ENCODE results near the gene MPP7.

Gene MPP7

GRCh38 chr10:28263136-28263857 is 39.6 kb downstream of the MPP7 start:
- no peak for DNase-seq

- no peak for DNase-seq
Observed at GRCh38 chr10:28256776-28257175, 46.1 kb downstream of the MPP7 start.

- DNase-seq, result no peak
Observed at GRCh38 chr10:28254290-28254985, 48.4 kb downstream of the MPP7 start.

GRCh38 chr10:28253169-28253785 is 49.6 kb downstream of the MPP7 start:
- no peak for DNase-seq
